A549 (cell line): ENCODE data around the gene PPP1R2. TPM values are rescaled to one million over a fixed set of nuclear protein-coding genes. Genes with fewer than 3 reads are reported as not detected.

Experiments used
- ATAC-seq, 2 experiments: fragments of 200-7000 bp in 1 of 2; fragments of >200 bp in 1 of 2; cut with Nextera tagmentation in 1 of 2; cut with Tn5 transposase in 1 of 2; 3 replicates each; pipeline versions ENCODE4 v1.8.0 to v1.9.1; 2018 to 2020; ENCODE audit warnings: mild to moderate bottlenecking in 1 of 2, moderate library complexity in 1 of 2
- CTCF ChIA-PET: fragments of 300-600 bp; sonication (Branson Sonifier 250); formaldehyde crosslinking; extraction: SDS; loops from one replicate; lab custom pipeline; 2021; ENCODE audit warnings: antibody characterized with exemption, inconsistent platforms; lab: Yijun Ruan, JAX
- POLR2A ChIA-PET: fragments of 350-600 bp; formaldehyde crosslinking; extraction: SDS; loops from one replicate; lab custom pipeline; 2021; ENCODE audit warnings: antibody characterized with exemption, inconsistent platforms; lab: Yijun Ruan, JAX
- DNase-seq, 2 experiments: peaks; one replicate each; pipeline versions ENCODE4 v3.0.0 to v3.0.0-alpha.2; 2011 to 2016; ENCODE audit warnings: low read depth in 1 of 2, low spot score in 1 of 2
- FAIRE-seq: peaks from 2 replicates; lab custom pipeline; 2011; peaks lifted over from hg19 to GRCh38; lab: Jason Lieb, UNC
- H3K27ac ChIP-seq, 2 experiments: fragments of >200 bp; sonication (Bioruptor Twin); formaldehyde crosslinking; 3 replicates each; pipeline ENCODE4 v1.5.1; 2016 to 2017
- H3K4me1 ChIP-seq: fragments of >200 bp; sonication (Bioruptor Twin); formaldehyde crosslinking; 3 replicates; pipeline ENCODE4 v1.6.1; 2016
- H3K4me2 ChIP-seq: fragments of >200 bp; sonication (Bioruptor Twin); formaldehyde crosslinking; 3 replicates; pipeline ENCODE4 v1.6.1; 2016
- H3K4me3 ChIP-seq: fragments of >200 bp; sonication (Bioruptor Twin); formaldehyde crosslinking; 3 replicates; pipeline ENCODE4 v1.5.1; 2016
- H3K9me3 ChIP-seq: fragments of >200 bp; sonication (Bioruptor Twin); formaldehyde crosslinking; 3 replicates; pipeline ENCODE4 v1.6.1; 2016
- BCL3 ChIP-seq: fragments of >200 bp; sonication (Bioruptor Twin); formaldehyde crosslinking; IDR thresholded peaks from 3 replicates; pipeline ENCODE4 v1.6.1; 2016
- CHD4 ChIP-seq: fragments of 200-600 bp; sonication (generic); IDR thresholded peaks from 2 replicates; pipeline ENCODE4 v1.6.1; 2016; ENCODE audit warnings: antibody characterized with exemption, mild to moderate bottlenecking, borderline replicate concordance
- CTCF ChIP-seq: fragments of >200 bp; sonication (Bioruptor Twin); formaldehyde crosslinking; IDR thresholded peaks from 3 replicates; pipeline ENCODE4 v1.5.1; 2016
- EHMT2 ChIP-seq: fragments of 200-600 bp; sonication (generic); IDR thresholded peaks from 2 replicates; pipeline ENCODE4 v1.6.1; 2016; ENCODE audit warnings: antibody characterized with exemption, low read depth, mild to moderate bottlenecking, moderate library complexity
- ESRRA ChIP-seq: fragments of 150-350 bp; IDR thresholded peaks from 2 replicates; pipeline ENCODE4 v1.6.1; 2014; ENCODE audit warnings: mild to moderate bottlenecking, low read length, borderline replicate concordance
- FOSB ChIP-seq: fragments of 250-450 bp; sonication (Bioruptor Pico); IDR thresholded peaks from 2 replicates; pipeline ENCODE4 v1.5.0; 2020; ENCODE audit warnings: mild to moderate bottlenecking, moderate library complexity
- FOSL2 ChIP-seq, 2 experiments: fragments of 450-650 bp in 1 of 2; fragments of >200 bp in 1 of 2; sonication (Bioruptor Twin) in 1 of 2; formaldehyde crosslinking; IDR thresholded peaks; 2 replicates each; pipeline versions ENCODE4 v1.5.0 to v1.6.1; 2016 to 2020; ENCODE audit warnings: mild to moderate bottlenecking in 1 of 2, moderate library complexity in 1 of 2
- FOXS1 ChIP-seq: fragments of 250-450 bp; sonication (Bioruptor Pico); IDR thresholded peaks from 2 replicates; pipeline ENCODE4 v1.5.0; 2020; ENCODE audit warnings: mild to moderate bottlenecking, moderate library complexity
- GATA3 ChIP-seq: IDR thresholded peaks from 2 replicates; pipeline ENCODE4 v1.6.1; 2012; ENCODE audit warnings: borderline replicate concordance
- HMGXB4 ChIP-seq: fragments of 250-450 bp; sonication (Bioruptor Pico); IDR thresholded peaks from 2 replicates; pipeline ENCODE4 v1.5.0; 2021; ENCODE audit warnings: mild to moderate bottlenecking, moderate library complexity, borderline replicate concordance
- HOXB5 ChIP-seq: fragments of 250-450 bp; sonication (Bioruptor Pico); IDR thresholded peaks from 2 replicates; pipeline ENCODE4 v1.5.0; 2020; ENCODE audit warnings: mild to moderate bottlenecking, moderate library complexity
- JUN ChIP-seq, 2 experiments: fragments of >200 bp; sonication (Bioruptor Twin); formaldehyde crosslinking; IDR thresholded peaks; 2 replicates in 1 of 2; 3 replicates in 1 of 2; pipeline ENCODE4 v1.6.1; 2016 to 2017
- MAFK ChIP-seq: fragments of 450-650 bp; IDR thresholded peaks from 2 replicates; pipeline ENCODE4 v1.6.1; 2014; ENCODE audit not compliant: partially characterized antibody
- MYC ChIP-seq: IDR thresholded peaks from 2 replicates; pipeline ENCODE4 v1.6.1; 2012; ENCODE audit warnings: mild to moderate bottlenecking, inconsistent platforms, low read length, improper control_type of control experiment, borderline replicate concordance
- NR3C1 ChIP-seq: fragments of >200 bp; sonication (Bioruptor Twin); formaldehyde crosslinking; IDR thresholded peaks from 3 replicates; pipeline ENCODE4 v1.6.1; 2017
- POLR2AphosphoS2 ChIP-seq: conservative IDR thresholded peaks from 2 replicates; pipeline ENCODE4 v1.6.1; 2012; ENCODE audit warnings: low read length, improper control_type of control experiment, inconsistent platforms
- RCOR1 ChIP-seq: fragments of 150-350 bp; IDR thresholded peaks from 2 replicates; pipeline ENCODE4 v1.6.1; 2014; ENCODE audit warnings: antibody characterized with exemption, low read length, low read depth
- RFX5 ChIP-seq: fragments of 450-650 bp; IDR thresholded peaks from 2 replicates; pipeline ENCODE4 v1.7.1; 2014; ENCODE audit warnings: antibody characterized with exemption, mild to moderate bottlenecking, moderate library complexity
- RNF2 ChIP-seq: fragments of 200-600 bp; sonication (generic); IDR thresholded peaks from 2 replicates; pipeline ENCODE4 v1.6.1; 2016; ENCODE audit warnings: low read depth, mild to moderate bottlenecking, antibody characterized with exemption, moderate library complexity, borderline replicate concordance
- SMC3 ChIP-seq: fragments of >200 bp; sonication (Bioruptor Twin); formaldehyde crosslinking; IDR thresholded peaks from 3 replicates; pipeline ENCODE4 v1.6.1; 2018; ENCODE audit warnings: inconsistent platforms
- SREBF2 ChIP-seq: fragments of 450-650 bp; IDR thresholded peaks from 2 replicates; pipeline ENCODE4 v1.6.1; 2014; ENCODE audit warnings: mild to moderate bottlenecking, moderate library complexity
- WGBS: methylation state at CpG from one replicate; pipeline ENCODE4 v1.1.6; 2017; ENCODE audit errors: missing lambda C conversion rate; 5-methylcytosine and 5-hydroxymethylcytosine counted together
- polyA plus RNA-seq, 4 experiments: library from polyadenylated mRNA; depleted of rRNA in 3 of 4; stranded (reverse); fragments of >200 nt; fragmentation: RNase III in 1 of 4; extraction: RNeasy Plus Mini Kit Qiagen cat#74134 plus additional on column Dnase treatment in 1 of 4; gene quantifications; 2 replicates in 3 of 4; 3 replicates in 1 of 4; pipeline ENCODE4 v1.2.3, GENCODE V29; 2011 to 2017

The PPP1R2 gene
- polyA plus RNA-seq, 2 of the 4 experiments (the other 2 are of a cell fraction), result 13.4 to 47.3 TPM

- TF ChIP-seq FOSB (CRISPR knock-in tag), result no peak
- TF ChIP-seq ESRRA, result no peak
- no peak for TF ChIP-seq GATA3
- DNase-seq (no peak), FAIRE-seq (no peak), ATAC-seq (no peak)
- 47% methylated on average over 4 of the region's 4 CpGs for WGBS
- Histone ChIP-seq H3K27ac (no peak overlapping the region), H3K4me2 (no peak overlapping the region), H3K4me3 (no peak overlapping the region), H3K4me1 (peaks cover 13% of the 10 kb centered on the region; the same call in 2 of the 3 replicates), H3K9me3 (no peaks in the 10 kb centered on the region)
- CTCF ChIA-PET, result no interaction called here
- POLR2A ChIA-PET, result no interaction called here
Observed at GRCh38 chr3:195587406-195587805, 44.3 kb upstream of the PPP1R2 start.

- POLR2A ChIA-PET, result no interaction called here
- H3K4me3 ChIP-seq, result no peak overlapping the region
- FAIRE-seq (no peak), DNase-seq (no peak), ATAC-seq (no peak)
- WGBS, result 61% methylated on average over 4 of the region's 4 CpGs
- H3K4me2 ChIP-seq, result peak overlapping the region; percentile 37; the same call in 2 of the 3 replicates
- peaks cover 13% of the 10 kb centered on the region; the same call in 2 of the 3 replicates for H3K4me1 ChIP-seq
- H3K9me3 ChIP-seq, result no peaks in the 10 kb centered on the region
- CTCF ChIA-PET, result interaction anchor here (0.7 to 1.6 kb wide), 2 partner anchors 18 to 324 kb away, joined by 3 read pairs; no protein-coding TSS in a partner anchor
- TF ChIP-seq CHD4, result no peak
- TF ChIP-seq HOXB5, result no peak
- TF ChIP-seq FOXS1 (CRISPR knock-in tag), result no peak
- TF ChIP-seq SREBF2, result no peak
- TF ChIP-seq MYC, result no peak
- no peak for TF ChIP-seq SMC3
- no peak for TF ChIP-seq RCOR1
- TF ChIP-seq BCL3, result no peak
- no peak for TF ChIP-seq FOSL2 (IDR thresholded peaks at IDR 0.05)
- no peak for TF ChIP-seq FOSL2 (CRISPR knock-in tag; IDR thresholded peaks at IDR 0.05)
- no peak for TF ChIP-seq NR3C1
- TF ChIP-seq RNF2, result no peak
- TF ChIP-seq RFX5, result no peak
- TF ChIP-seq HMGXB4 (CRISPR knock-in tag), result no peak
- peak overlapping the region in 1 of 2 experiments; percentile 16; a peak in 1 of 6 replicates for H3K27ac ChIP-seq
Observed at GRCh38 chr3:195584543-195584870, 41.4 kb upstream of the PPP1R2 start.

- ChIA-PET POLR2A (no interaction called here), CTCF (interaction anchor here (0.7 to 1.6 kb wide), 2 partner anchors 17 to 324 kb away, joined by 3 read pairs; no protein-coding TSS in a partner anchor)
- no peak for FAIRE-seq
- Histone ChIP-seq H3K4me3 (no peak within 1 kb of the TSS), H3K27ac (peak within 1 kb of the TSS in 1 of 2 experiments; percentile 16; a peak in 1 of 6 replicates), H3K4me1 (peaks cover 13% of the 10 kb centered on the region; the same call in 2 of the 3 replicates), H3K4me2 (peak within 1 kb of the TSS; percentile 37; the same call in 2 of the 3 replicates), H3K9me3 (no peaks in the 10 kb centered on the region)
- TF ChIP-seq JUN (IDR thresholded peaks at IDR 0.05) (no peak), EHMT2 (no peak), MAFK (no peak), CTCF (no peak), POLR2AphosphoS2 (no peak)
- peak in 1 of 2 experiments; percentile 57; a peak in 2 of 6 replicates for ATAC-seq
- peak in 1 of 2 experiments; percentile 25 for DNase-seq
- 51% methylated on average over 16 of the region's 16 CpGs for WGBS
Observed at GRCh38 chr3:195583831-195584542, 40.9 kb upstream of the PPP1R2 start, which contains the start of gene APOD. Gene APOD, minus strand, starts transcription at chr3:195583940. Its CDS starts 4,479 bp downstream, at chr3:195579461.
